Transverse colon (tissue), 3 donors: ENCODE results near the gene LMX1A.

Experiments used
- EP300 ChIP-seq: sonication (generic); formaldehyde crosslinking; IDR thresholded peaks from one replicate; pipeline ENCODE4 v1.6.1; 2017; ENCODE audit warnings: antibody characterized with exemption, low read depth
- TF ChIP-seq, protein P1 (sequence below), 5 experiments: fragments of 200-600 bp in 3 of 5; fragments of 450-650 bp in 2 of 5; sonication (generic) in 3 of 5; IDR thresholded peaks; 1 replicate in 2 of 5; 2 replicates in 3 of 5; pipeline ENCODE4 v1.5.1; 2016 to 2017; ENCODE audit warnings: antibody characterized with exemption in 5 of 5, inconsistent platforms in 3 of 5, mild to moderate bottlenecking in 2 of 5, moderate library complexity in 1 of 5

DNA sequence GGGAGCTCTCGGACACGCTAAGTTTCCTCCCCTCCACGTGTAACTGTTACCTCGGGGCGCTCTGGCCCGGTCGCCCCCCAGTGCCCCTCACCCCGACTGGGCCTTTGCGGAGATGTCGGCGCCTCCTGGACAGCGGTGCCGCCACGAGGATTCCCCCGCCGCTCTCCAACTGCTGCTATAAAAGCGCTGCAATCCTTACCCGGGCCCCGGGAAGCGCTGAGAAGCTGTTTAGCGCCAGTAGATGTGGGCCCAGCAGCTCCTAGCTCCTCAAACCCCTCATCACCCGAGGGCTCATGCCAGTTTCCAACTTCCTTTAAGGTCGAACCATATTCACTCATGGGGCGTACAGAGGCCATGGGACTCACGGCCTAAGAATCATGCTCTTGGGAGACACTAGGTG is 361 bp upstream of the LMX1A start:
- TF ChIP-seq EP300: no peak
- TF ChIP-seq, protein P1, sequence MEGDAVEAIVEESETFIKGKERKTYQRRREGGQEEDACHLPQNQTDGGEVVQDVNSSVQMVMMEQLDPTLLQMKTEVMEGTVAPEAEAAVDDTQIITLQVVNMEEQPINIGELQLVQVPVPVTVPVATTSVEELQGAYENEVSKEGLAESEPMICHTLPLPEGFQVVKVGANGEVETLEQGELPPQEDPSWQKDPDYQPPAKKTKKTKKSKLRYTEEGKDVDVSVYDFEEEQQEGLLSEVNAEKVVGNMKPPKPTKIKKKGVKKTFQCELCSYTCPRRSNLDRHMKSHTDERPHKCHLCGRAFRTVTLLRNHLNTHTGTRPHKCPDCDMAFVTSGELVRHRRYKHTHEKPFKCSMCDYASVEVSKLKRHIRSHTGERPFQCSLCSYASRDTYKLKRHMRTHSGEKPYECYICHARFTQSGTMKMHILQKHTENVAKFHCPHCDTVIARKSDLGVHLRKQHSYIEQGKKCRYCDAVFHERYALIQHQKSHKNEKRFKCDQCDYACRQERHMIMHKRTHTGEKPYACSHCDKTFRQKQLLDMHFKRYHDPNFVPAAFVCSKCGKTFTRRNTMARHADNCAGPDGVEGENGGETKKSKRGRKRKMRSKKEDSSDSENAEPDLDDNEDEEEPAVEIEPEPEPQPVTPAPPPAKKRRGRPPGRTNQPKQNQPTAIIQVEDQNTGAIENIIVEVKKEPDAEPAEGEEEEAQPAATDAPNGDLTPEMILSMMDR (IDR thresholded peaks at IDR 0.05): no peak
